GM19239 (cell line): ENCODE results near the gene HERC2.
"Not testable (repeated sequence)": the region's sequence is repeated elsewhere in the genome, so short reads cannot be mapped to it uniquely, and the experiment has no call there.

ENCODE experiments used
- DNase-seq: peaks from one replicate; pipeline ENCODE4 v3.0.0; 2011; ENCODE audit warnings: low spot score; ENCODE audit not compliant: insufficient read length
- FAIRE-seq: peaks from 2 replicates; lab custom pipeline; 2011; peaks lifted over from hg19 to GRCh38; lab: Jason Lieb, UNC

The HERC2 gene

GRCh38 chr15:28322129-28322588 is at the start of gene HERC2:
Gene HERC2 (minus strand): TSS chr15:28322179. CDS start chr15:28321433, 746 bp downstream.
- FAIRE-seq, DNase-seq: not testable (repeated sequence)

DNA sequence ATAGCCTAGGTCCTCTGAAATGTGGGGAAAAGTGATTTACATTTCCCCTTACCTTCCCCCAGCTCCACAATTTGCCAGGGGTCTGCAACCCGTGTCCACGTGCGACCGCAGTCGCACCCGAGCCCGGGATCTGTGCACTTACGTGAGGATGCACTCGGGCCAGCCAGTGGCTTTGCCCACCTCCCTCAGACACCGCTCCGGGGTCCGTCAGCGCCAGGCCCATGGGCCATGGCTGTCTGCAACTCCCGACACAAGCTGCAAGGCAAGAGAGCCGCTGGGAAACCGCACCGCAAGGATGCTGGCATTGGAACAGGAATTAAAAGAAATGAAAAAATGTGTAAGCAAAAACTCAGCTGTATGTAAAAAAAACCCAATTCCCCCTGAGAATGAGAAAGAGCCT is 43.5 kb upstream of the HERC2 start:
- DNase-seq, FAIRE-seq: not testable (repeated sequence)

GRCh38 chr15:28357984-28358383 is 36.0 kb upstream of the HERC2 start, which contains the start of gene GOLGA6L24:
Gene GOLGA6L24 (minus strand): TSS chr15:28358084. CDS start chr15:28358023, 61 bp downstream.
- not testable (repeated sequence) for DNase-seq, FAIRE-seq

- FAIRE-seq = not testable (repeated sequence)
Measured at GRCh38 chr15:28321358-28322078, 461 bp downstream of the HERC2 start.

DNA sequence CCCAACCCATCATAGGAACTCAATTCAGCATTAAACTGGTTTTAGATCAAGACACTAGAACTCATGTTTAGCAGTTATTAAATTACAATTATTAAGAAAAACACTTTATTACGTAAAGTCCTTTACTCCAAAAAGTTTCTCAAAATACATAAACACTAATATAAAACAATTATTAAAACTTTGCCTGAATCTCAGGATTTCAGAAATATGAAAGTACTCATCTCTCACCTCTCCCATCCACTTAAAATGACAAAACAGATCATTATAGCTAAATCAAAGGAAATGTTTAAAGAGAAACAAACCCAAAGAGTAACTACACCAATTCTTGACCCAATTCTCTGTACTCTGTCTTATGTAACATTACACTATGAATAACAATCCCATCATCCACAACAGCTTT is 2.3 kb downstream of the HERC2 start:
- not testable (repeated sequence) for DNase-seq, FAIRE-seq

More at GRCh38 chr15:28321358-28322078, 461 bp downstream of the HERC2 start:
- not testable (repeated sequence) for DNase-seq

DNA sequence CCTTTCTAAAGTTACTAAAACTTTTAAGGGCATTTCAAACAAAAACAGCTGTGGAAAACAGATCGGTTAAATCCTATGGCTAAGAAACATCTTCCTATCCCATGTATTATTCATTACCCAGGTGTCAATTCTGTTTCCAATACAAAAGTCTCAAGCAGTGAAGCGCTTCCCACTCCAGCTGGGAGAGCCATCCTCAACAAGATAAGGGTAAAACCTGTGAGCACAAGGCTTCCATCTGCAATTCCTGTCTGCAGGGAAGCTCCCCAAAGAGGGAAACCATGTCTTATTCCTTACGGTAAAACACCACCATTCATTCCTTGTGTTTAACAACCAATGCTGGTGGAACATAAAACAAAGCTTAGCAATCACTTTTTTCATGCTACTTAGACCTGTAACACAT is 3.2 kb downstream of the HERC2 start:
- DNase-seq, FAIRE-seq: not testable (repeated sequence)

DNA sequence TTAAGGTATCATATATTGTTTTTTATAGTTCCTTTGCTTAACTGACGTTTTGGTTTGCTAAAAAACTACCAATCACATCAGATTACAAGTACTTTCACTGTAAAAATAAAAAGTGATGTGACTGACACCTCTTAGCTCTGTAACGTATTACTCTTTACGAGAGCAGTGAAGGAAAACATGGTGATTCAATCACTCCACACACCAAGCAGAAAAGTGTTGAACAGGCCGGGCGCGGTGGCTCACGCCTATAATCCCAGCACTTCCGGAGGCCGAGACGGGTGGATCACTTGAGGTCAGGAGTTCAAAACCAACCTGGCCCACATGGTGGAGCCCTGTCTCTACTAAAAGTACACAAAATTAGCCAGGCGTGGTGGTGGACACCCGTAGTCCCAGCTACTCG is 3.9 kb downstream of the HERC2 start:
- FAIRE-seq, DNase-seq: not testable (repeated sequence)

DNA sequence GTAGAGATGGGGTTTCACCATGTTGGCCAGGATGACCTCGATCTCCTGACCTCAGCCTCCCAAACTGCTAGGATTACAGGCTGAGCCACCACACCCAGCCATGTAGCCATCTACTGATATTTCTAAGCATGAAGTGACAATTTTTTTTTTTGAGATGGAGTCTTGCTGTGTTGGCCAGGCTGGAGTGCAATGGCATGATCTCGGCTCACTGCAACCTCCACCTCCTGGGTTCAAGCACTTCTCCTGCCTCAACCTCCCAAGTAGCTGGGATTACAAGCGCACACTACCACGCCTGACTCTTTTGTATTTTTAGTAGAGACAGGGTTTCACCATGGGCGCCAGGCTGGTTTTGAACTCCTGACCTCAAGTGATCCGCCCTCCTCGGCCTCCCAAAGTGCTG is 5.0 kb downstream of the HERC2 start:
- not testable (repeated sequence) for DNase-seq, FAIRE-seq

- DNase-seq, FAIRE-seq: not testable (repeated sequence)
Measured at GRCh38 chr15:28310454-28310853, 11.5 kb downstream of the HERC2 start.

GRCh38 chr15:28308718-28309117 is 13.3 kb downstream of the HERC2 start:
- DNase-seq, FAIRE-seq: not testable (repeated sequence)

- DNase-seq, FAIRE-seq: not testable (repeated sequence)
Measured at GRCh38 chr15:28305700-28306099, 16.3 kb downstream of the HERC2 start.

- not testable (repeated sequence) for DNase-seq, FAIRE-seq
Measured at GRCh38 chr15:28297434-28297833, 24.5 kb downstream of the HERC2 start.

DNA sequence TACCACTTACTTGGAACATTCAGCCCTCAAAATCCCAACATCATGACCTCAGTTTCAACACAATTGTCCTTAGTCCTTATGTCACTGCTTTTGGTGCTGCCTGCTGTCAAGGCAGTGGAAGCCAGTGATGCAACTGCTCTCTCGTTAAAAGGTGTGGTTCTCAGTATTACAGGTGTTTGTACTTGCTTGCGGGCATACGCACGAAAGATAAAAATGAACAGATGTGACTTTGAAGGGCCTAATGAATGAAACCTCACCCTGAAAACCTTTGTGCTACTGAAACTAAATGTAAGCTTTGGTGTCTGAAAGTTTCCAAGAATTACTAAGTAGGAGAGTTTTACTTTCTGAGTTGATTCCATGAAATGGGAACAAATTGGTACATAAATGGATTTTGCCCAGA is 25.2 kb downstream of the HERC2 start:
- FAIRE-seq = not testable (repeated sequence)

DNA sequence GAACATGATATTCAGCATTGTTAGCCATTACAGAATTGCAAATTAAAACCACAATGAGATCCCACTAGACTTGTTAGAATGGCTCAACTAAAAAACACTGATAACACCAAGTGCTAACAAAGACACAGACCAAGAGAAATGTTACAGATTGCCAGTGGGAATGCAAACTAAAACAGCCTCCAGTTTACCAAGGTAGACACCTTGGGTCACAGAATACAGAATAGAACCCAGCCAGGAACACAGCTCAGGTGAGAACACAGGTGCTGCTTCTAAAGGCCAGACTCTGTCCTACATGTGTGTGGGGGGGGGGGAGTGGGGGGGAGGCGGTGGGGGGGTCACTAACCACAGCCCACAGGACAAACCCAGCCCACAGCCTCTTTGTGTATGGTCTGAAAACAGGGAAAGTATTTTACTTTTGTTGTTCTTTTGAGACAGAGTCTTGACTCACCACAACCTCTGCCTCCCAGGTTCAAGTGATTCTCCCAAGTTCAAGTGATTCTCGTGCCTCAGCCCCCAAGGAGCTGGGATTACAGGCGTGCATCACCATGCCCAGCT is 26.9 kb downstream of the HERC2 start:
- FAIRE-seq, DNase-seq: not testable (repeated sequence)

More for the DNA sequence above, 25.2 kb downstream of the HERC2 start:
- not testable (repeated sequence) for DNase-seq

- DNase-seq, FAIRE-seq: not testable (repeated sequence)
Measured at GRCh38 chr15:28294560-28294959, 27.4 kb downstream of the HERC2 start.

DNA sequence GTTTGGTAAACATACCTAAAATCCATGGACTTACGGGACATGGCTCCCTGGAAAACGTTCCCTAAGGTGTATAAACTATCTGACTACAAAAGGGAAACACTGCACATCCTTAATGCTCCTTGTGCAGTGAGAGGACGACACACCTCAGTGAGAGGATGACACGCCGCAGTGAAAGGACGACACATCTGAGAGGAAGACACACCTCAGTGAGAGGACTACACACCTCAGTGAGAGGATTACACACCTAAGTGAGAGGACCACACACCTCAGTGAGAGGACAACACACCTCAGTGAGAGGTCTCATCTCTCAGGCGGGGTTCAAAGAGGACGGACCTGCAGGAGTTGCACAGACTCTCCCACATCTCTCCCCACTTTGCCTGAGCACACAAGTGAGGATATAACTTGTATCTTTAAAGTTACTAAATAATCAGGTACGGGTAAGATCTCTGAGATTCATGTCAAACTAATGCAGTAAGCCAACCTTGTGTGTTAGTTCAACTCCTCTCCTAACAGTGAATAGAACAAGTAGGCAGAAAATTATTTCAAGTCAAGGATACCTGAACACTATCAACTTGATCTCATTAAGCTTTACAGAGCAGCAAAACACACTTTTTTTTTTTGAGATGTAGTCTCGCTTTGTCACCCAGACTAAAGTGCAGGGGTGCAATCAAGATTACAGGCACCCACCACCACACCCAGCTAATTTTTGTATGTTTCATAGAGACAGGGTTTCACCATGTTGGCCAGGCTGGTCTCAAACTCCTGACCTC is 32.1 kb downstream of the HERC2 start:
- DNase-seq (no peak), FAIRE-seq (no peak)

DNA sequence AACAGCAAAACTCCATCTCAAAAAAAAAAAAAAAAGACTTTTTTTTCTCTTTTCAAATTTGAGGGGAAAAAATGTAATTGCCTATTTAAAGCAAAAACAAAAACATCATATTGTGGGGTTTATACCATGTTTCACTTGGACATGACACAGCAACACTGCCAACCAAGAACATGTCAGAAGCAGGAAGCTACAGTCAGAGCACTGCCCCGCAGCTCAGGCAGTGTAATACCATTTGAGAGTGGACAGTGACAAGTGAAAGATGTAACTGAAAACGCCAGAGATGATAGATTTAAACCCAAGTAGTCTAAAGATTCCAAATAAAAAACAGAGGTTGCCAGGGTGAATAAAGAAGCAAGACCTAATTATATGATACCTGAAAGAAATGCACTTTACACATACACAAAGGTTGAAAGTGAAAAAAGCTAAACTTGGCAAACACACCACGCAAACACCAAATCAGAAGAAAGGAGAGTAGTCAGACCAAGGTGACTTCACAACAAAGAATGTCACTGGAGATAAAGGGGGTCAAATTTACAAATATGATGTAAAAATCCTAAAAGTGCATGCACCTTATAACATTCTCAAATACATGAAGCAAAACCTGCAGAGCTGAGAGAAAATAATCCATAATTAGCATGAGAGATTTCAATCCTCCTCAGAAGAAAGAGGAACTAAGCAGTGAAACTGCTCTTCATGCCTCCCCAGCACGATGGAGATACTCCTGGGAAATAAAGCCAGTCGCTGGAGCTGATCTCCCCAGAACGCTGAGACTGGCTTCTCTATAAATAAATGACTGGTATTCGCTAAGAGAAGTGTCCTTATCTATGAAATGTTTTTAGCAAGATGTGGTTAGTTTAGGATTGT is 32.9 kb downstream of the HERC2 start:
- not testable (repeated sequence) for FAIRE-seq, DNase-seq

DNA sequence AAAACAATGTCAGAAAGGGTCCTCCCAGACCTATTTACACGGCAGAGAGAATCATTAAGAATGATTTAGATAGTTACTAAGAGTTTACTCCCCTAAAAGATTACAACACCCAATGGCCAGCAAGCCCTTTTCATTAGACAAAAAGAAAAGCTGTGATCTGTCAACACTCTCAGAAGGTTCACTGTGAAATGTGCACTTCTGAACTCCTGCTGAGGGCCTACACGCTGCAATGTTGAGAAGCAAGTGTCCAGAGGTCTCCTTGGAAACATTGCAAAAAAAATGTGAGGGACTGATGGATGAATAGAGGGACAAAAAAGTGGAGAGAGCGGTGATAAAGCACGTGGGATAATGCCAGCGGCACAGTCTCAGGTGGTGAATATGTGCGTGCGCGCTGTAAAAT is 35.3 kb downstream of the HERC2 start:
- not testable (repeated sequence) for FAIRE-seq, DNase-seq

DNA sequence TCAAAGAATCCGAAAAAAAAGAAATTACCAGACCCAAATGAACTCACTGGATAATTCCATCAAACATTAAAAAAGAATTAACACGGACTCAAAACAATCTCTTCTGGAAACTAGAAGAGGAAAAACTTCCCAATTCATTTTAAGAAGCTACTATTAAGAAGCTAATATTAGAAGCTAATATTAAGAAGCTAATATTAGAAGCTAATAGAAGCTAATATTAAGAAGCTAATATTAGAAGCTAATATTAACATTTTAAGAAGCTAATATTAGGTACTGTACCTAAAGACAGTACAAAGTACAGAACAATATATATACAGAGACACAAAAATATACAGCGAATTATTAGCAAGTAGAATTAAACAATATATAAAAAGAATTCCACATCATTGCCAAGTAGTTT is 35.9 kb downstream of the HERC2 start:
- no peak for DNase-seq

More for the DNA sequence above, 35.9 kb downstream of the HERC2 start:
- FAIRE-seq = no peak
